ENCODE measurements around the gene NAALAD2.
"Not testable (repeated sequence)": the region's sequence is repeated elsewhere in the genome, so short reads cannot be mapped to it uniquely, and the experiment has no call there.

The NAALAD2 gene

DNA sequence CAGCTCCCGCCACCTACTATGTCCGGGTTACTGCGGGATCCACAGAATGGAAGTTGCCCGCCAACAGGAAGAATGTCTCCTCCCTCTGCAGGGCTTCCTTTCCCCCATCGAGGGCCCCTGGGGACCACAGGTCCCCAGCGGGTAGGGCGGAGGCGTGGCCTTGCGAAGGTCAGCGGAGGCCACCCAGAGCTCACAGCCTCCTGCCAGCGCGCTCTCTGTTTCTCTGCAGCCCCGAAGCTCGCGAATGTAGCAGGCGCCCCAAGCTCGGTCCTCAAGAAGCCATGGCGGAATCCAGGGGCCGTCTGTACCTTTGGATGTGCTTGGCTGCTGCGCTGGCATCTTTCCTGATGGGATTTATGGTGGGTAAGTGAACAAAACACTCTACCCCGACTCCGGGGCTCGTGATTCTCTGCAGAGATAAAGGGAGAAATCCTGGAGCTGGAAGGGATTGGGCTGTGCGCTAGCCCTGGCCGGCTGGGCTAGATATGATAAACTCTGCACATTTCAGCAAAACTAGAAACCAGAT lies at the start of gene NAALAD2:
Gene NAALAD2, plus strand, starts transcription at position 186 of the 526 bp plus-strand sequence. Its CDS starts 96 bp downstream, at position 282.
- DNase-seq, result peak; percentile 68

DNA sequence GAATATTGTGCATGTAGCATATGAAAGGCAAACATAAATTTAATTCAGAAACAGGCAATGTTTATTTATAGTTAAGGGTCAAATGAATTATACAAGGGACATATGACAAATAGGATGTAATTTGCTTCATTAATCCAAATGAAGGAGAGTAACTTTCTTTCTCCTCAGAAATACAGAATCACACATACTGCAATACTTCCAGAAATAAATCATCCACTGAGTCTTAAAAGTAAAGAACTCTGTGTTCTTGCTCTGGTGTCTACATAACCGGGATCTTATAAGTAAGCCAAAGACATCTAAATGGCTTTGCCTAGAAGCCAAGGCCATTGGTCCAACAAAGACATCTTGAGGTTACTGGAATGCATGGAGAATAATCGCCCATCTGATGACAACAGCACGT lies 48.8 kb upstream of the NAALAD2 start, which contains the start of gene UBTFL1:
Gene UBTFL1, plus strand, starts transcription at position 301 of the 400 bp plus-strand sequence. Its CDS starts 0 bp downstream, at position 301.
- not testable (repeated sequence) for DNase-seq

DNA sequence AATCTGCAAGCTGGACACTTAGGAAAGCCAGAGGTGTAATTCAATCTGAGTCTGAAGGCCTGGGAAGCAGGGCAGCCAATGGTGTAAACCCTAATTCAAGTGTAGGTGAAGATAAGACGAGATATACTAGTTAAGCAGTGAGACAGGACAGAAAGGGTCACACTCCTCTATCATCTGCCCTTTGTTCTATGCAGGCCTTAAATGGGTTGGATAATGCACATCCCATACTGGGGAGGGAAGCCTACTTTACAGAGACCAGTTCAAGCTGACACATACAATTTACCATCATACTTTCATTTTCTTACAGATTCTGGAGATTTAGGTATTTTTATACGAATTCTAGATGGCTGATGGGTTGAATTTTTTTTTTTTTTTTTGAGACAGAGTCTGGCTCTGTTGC lies 45.7 kb upstream of the NAALAD2 start:
- not testable (repeated sequence) for DNase-seq

DNA sequence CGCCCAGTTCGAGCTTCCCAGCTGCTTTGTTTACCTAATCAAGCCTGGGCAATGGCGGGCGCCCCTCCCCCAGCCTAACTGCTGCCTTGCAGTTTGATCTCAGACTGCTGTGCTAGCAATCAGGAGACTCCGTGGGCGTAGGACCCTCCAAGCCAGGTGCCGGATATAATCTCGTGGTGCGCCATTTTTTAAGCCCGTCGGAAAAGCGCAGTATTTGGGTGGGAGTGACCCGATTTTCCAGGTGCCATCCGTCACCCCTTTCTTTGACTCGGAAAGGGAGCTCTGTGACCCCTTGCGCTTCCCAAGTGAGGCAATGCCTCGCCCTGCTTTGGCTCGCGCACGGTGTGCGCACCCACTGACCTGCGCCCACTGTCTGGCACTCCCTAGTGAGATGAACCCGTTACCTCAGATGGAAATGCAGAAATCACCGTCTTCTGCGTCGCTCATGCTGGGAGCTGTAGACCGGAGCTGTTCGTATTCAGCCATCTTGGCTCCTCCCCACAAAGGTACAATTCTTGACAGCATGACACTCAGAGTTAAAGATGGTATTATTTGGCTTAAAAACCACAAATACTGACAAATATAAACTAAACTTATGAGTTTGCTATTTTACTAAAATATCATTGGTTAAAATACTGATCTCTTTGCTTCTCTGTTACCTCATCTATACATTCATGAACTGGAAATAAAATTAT lies 39.1 kb upstream of the NAALAD2 start:
- not testable (repeated sequence) for DNase-seq

DNA sequence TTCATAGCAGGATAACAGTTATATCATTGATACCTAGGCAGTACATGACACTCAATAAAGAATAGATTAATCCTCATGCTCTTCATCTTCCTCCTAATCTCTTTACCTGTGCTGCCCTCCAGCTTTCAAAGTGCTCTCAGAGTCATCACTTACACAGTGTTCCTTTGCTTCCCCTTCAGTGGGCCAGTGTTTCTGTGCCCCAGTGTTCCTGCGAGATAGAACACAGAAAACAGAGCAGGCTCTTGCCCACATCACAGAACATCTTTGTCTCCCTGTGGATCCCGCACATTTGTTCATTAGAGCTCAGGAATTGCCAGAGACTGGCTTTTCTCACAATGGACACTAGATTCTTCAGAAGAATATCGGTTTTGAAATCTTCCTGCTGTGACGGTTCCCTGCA lies 36.2 kb upstream of the NAALAD2 start:
- DNase-seq, result not testable (repeated sequence)

DNA sequence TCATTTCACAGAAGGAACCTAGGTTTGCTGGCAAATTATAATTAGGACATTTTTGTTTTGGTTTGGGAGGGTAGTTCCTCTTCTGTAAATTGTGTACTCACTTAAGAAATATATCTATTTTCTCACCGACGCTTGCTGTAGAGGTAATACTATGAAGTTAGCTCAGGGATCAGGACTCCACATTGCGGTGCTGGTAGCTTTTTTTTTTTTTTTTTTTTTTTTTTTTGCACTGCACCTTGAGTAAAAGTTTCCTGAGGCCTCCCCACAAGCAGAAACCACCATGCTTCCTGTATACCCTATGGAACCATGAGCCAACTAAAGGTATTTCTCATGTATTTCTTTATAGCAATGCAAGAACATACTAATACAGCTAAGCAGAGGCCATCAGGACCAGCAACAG lies 34.0 kb upstream of the NAALAD2 start:
- DNase-seq, result no peak

DNA sequence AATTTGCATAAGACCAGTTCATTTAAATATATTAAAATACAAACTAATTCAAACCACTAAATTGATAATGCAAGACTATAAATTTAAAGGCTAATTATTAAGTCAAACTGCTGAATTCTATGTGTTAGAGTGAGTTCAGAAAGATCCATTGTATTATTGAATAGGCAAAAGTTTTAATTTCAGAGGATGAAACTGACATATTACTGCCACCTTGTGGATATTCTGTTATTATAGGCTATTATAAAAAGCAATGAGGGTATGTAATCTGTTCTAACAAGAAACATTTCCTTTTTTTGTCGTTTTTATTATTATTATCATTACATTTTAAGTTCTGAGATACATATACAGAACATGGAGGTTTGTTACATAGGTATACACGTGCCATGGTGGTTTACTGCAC lies 20.9 kb upstream of the NAALAD2 start:
- DNase-seq, result no peak

DNA sequence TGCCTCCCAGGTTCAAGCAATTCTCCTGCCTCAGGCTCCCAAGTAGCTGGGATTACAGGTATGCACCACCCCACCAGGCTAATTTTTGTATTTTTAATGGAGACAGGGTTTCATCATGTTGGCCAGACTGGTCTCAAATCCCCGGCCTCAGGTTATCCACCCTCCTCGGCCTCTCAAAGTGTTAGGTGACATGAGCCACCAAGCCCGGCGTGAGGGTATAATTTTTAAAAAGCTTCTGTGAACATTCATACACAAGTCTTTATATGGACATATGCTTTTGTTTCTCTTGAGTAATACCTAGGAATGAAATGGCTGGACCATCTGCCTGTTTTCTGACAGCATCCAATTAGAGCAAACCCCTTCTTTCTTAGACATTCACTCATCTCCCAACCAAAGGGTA lies 14.3 kb upstream of the NAALAD2 start:
- DNase-seq, result no peak

DNA sequence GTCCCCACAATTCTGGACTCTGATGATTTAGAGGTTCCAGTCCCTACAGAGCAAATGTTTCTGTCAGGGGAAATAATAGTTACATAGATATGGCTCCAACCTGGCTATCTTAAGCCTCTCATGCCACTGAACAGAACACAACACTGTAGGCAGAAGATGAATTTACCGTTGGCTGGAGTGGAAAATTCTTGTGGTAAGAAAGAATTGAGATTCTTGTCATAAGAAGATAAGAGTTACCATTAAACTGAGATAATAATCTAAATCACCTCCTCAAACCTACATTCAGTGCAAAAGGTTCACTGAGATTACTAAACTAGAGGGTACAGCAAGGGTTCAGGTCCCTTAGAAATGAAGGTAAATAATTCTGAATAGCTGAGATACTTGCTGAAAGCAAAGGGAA lies 10.1 kb upstream of the NAALAD2 start:
- DNase-seq, result no peak

DNA sequence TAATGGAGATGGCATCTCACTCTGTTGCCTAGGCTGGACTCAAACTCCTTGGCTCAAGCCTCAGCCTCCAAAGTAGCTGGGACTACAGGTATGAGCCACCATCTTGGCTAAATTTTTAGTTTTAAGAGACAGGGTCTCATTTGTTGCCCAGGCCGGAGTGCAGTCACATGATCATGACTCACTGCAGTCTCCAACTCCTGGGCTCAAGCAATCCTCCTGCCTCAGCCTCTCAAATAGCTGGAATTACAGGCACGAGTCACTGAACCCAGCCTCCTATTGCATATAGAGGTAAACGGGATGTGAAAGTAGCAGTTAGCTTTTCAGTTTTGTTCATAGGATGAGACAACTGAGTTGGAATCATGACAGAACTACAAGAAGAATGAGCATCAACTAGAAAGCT lies 9.5 kb upstream of the NAALAD2 start:
- no peak for DNase-seq

DNA sequence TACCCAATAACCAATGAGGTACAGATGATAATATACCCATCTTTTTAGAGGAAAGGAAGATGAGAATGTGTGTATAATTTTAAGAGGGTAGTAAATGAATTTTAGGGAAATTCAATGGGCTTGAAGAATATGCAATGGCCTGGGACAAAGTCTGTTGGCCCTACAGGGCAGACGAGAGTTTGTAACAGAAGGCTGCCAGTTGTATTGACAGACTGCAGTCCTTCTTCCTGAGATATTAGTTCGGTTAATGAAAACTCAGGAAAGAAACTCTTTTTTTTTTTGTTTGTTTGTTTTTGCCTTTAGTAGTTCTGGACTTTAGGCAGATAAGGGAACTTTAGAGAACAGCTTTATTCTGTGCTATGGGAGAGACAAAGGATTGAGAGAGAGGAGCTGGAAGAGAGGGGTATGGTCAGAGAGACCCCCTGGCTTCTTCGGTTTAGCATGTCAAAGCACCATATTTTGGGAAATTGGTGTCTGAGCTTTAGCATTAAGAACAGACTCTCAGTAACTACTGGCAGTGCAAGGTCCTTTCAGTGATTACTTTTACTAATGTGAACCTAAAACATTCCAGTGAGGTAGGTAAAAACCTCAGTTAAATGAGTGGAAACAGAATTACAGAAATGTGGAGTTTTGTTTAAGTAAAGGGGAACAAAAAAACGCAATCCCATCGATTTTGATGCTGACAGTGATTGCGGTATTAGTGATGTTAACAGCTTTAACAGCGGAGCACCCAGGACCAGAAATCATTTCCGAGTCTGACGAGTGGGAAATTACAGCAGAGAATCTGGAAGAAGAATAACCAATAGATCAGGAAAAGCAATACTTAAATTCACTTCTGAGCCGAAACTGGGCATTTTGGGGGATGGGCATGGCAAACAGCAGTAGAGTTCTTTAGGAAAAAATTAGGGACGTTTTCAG lies 644 bp upstream of the NAALAD2 start:
- no peak for DNase-seq

DNA sequence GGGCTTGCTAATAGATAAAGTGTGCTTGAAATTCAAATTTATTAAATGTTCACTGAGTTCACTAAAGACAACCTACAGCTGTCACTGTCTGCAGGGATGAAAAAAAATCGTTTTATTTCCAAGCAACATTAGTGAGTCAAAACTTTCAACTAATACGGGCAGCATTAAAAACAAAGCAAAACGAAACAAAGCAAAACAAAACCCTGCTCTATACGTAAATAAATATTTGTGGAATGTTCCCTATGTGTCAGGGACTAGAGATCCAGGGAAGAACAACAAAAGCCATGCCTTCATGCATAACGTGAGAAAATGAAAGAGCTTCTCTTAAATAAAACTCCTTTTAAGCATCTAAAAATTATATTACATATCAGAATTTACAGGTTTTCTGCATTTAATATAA lies 553 bp downstream of the NAALAD2 start:
- no peak for DNase-seq

DNA sequence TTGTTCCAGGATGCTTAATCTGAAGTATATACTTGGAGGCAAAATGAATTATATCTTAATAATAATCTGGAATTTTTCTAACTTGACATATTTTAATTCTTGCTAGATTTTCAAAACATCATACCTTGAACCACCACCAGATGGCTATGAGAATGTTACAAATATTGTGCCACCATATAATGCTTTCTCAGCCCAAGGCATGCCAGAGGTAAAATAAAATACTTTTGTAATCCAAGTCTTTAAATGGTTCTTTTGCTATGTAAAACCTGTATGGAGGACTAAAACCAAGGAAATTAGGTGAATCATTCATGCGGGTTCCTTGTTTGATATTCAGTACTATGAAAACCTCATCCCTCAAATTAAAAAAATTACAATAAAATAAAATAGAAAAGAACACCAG lies 14.4 kb downstream of the NAALAD2 start:
- DNase-seq, result no peak

DNA sequence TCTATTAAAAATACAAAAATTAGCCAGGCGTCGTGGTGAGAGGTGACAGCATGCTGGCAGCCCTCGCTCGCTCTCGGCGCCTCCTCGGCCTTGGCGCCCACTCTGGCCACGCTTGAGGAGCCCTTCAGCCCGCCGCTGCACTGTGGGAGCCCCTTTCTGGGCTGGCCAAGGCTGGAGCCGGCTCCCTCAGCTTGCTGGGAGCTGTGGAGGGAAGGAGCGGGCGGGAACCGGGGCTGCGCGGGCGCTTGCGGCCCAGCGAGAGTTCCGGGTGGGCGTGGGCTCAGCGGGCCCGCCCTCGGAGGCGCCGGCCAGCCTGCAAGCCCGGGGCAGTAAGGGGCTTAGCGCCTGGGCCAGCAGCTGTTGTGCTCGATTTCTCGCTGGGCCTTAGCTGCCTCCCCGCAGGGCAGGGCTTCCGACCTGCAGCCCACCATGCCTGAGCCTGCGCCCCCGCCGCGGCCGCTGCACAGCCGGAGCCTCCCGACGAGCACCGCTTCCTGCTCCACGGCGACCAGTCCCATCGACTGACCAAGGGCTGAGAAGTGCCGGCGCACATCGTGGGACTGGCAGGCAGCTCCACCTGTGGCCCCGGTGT lies 32.6 kb downstream of the NAALAD2 start:
- DNase-seq, result not testable (repeated sequence)

DNA sequence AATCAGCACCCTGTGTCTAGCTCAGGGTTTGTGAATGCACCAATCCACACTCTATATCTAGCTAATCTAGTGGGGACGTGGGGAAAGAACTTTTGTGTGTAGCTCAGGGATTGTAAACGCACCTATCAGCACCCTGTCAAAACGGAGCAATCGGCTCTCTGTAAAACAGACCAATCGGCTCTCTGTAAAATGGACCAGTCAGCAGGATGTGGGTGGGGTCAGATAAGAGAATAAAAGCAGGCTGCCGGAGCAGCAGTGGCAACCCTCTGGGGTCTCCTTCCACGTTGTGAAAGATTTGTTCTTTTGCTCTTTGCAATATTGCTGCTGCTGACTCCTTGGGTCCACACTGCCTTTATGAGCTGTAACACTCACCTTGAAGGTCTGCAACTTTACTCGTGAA lies 33.2 kb downstream of the NAALAD2 start:
- DNase-seq, result not testable (repeated sequence)

DNA sequence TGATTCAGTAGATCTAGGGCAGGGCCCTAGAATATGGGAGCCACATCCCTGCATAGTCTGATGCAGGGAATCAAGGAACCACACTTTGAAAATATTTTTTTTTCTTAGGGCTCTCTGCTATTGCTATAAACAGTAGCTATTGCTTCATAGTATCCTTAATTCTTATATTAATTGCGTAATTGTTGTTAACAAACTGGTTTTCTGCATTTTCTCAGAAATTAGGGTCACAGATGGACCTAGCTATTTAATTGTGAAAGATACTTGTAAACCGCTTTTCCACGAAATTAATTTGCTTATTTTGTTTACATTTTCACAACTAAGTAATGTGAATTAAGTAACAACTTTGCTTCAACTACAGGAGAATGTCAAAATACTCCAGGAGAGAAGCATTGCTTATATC lies 34.1 kb downstream of the NAALAD2 start:
- DNase-seq, result no peak

DNA sequence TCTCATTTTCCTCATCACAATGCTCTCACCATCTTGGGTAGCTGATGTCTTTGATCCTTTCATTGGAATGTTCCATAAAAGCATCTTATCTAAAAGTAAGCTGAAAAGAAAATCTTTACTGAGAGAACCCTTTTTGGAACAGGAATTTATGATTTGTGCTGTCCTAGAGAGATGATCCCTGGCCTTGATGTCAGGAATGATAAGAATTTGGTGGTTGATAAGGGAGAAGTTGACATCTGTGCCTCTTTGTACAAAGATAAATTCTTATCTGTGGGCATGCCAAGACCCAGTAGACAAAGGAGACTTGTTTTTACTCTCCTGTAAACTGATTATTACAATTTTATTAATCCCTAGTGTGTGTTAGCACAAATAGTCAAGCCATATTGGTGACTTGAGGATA lies 36.9 kb downstream of the NAALAD2 start:
- DNase-seq, result no peak

DNA sequence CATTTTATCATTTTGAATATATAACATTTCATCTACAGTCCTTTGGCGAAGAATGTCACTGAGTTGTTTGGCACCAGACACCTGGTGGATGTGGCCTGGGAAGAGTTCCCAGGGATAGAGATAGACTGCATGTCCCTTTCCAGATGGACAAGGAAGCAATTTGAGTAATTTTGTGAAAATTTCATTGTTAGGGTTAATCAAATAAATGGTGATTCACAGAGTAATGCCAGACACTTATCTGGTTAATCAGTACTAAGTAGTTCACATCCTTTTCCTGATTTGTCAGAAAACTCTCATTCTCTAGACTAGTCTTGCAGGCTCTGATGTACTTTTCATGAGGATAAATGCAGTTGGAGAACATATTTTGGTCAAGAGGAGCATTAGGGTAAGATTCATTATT lies 41.6 kb downstream of the NAALAD2 start:
- DNase-seq, result no peak

DNA sequence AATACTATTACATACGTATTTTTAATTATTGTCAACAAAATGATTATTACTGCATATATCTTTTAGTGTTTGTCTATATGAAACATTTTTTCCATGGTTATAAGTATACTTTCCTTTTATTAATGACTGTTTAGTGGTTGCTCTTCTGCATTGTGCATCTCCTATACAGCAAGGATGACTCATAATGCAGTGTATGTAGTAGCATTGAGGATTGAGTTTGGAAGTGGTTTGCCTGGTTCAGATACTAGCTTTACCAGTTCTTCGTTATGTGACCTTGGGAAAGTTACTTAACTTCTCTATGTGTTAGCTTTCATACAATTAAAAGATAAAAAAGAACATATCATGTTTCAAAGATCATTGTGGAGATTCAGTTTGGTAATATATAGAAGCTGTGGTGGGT lies 44.3 kb downstream of the NAALAD2 start:
- no peak for DNase-seq

DNA sequence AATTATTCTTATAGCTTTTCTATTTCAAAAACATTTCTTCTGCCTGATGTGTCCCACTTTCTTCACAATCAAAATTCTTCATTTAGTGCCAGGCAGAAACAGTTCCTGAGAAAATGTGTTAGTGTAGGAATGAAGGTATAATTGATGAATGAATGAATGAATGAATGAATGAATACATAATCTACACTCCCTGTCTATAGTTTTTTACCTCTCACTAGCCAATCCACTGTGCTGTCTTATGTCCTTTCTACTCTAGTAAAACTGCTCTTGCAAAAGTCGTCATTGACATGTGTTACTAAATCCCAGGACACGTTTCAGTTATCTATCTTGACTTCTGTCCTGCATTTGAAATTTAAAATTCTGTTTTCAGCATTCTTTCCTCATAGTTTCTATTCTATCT lies 45.5 kb downstream of the NAALAD2 start:
- DNase-seq, result no peak

DNA sequence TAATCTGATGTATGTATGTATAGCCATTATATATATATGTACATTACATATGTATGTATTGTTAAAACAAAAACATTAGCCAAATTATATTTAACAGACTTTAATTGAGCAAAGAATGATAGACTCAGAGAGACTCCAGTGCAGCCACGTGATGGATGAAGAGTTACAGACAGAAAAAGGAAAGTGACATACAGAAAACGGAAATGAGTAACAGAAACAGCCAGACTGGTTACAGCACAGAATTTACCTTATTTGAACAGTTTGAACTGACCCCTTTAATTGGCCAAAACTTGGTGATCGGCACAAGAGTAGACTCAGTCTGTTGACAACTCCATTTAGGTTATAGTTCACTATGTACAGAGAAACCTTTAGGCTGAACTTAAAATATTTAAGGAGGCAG lies 53.4 kb downstream of the NAALAD2 start:
- DNase-seq, result no peak

DNA sequence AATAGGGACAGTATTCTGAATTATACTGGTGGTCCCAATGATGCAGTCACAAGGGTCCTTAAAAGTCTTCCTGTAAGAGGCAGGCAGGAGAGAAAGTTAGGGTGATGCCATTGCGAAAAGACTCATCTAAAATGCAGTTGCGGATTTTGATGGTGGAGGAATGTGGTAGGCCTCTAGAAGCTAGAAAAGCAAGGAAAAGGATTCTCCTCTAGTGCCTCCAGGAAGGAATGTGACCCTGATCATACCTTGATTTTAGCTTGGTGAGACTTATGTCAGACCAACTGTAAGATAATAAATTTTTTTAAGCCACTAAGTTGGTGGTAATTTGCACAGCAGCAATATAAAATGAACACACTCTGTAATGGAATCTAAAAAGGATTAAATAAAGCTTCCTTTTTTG lies 54.5 kb downstream of the NAALAD2 start:
- no peak for DNase-seq

DNA sequence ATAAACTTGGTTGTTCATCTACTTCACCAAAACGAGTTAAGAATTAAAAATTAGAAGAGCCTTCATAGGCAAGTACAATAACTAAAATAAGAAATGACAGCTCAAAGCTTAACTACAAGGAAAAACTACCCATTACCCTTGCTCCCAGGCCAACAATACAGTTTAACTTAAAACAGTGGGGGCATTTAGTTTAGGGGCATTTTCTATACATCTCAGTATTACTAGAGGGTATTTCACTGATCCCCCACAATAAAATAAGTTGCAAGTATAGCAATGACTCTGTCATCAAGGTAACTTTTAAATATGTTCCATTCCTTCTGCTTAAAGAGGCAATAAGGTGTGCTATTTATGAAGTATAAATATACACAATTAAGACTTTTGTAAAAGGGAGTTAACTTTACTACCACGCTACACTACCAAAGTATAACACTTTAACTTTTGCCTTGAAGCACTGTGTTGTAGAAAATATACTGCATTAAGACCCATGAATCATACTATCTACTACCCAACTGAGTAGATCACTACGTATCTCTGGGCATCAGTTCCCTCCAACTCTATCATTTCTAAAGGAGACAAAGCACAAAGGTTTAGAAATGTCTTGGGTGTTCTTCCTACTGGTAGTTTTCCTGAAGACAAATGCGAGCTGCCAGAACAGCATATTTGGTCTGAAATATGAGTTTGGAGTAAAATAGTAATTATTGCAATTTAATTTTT lies 58.6 kb downstream of the NAALAD2 start:
- DNase-seq, result no peak

Data from right hindlimb (tissue), 1 donor.